Brain microvascular endothelial cell (primary cell): ENCODE measurements around the gene LILRA6.
"Not testable (repeated sequence)": the region's sequence is repeated elsewhere in the genome, so short reads cannot be mapped to it uniquely, and the experiment has no call there.

Experiments used
- DNase-seq: peaks from one replicate; pipeline ENCODE4 v3.0.0-alpha.2; 2020
- H3K27ac ChIP-seq: fragments of 250-450 bp; sonication (Bioruptor Pico); 2 replicates; pipeline ENCODE4 v1.5.1; 2020; ENCODE audit warnings: mild to moderate bottlenecking, moderate library complexity
- H3K27me3 ChIP-seq: fragments of 250-450 bp; sonication (Bioruptor Pico); replicated peaks from 2 replicates; pipeline ENCODE4 v1.5.1; 2020; ENCODE audit warnings: mild to moderate bottlenecking
- H3K36me3 ChIP-seq: fragments of 250-450 bp; sonication (Bioruptor Pico); replicated peaks from 2 replicates; pipeline ENCODE4 v1.5.1; 2020; ENCODE audit warnings: mild to moderate bottlenecking
- H3K4me3 ChIP-seq: 2 replicates; pipeline ENCODE4 v1.5.1; 2011; ENCODE audit warnings: low read depth, mild to moderate bottlenecking, control low read depth, low read length, moderate library complexity
- in situ Hi-C: cut with HindIII; loops from 2 replicates; pipeline ENCODE4 v1.10.0; 2017; ENCODE audit warnings: low sequenced_read_pairs, low pct_ligation_motif_present
- TF ChIP-seq, protein P1 (sequence below): IDR thresholded peaks from 2 replicates; pipeline ENCODE4 v1.5.1; 2011; ENCODE audit warnings: low read depth, mild to moderate bottlenecking, moderate library complexity, low read length, control low read depth, inconsistent platforms; ENCODE audit errors: missing control alignments

The LILRA6 gene

DNA sequence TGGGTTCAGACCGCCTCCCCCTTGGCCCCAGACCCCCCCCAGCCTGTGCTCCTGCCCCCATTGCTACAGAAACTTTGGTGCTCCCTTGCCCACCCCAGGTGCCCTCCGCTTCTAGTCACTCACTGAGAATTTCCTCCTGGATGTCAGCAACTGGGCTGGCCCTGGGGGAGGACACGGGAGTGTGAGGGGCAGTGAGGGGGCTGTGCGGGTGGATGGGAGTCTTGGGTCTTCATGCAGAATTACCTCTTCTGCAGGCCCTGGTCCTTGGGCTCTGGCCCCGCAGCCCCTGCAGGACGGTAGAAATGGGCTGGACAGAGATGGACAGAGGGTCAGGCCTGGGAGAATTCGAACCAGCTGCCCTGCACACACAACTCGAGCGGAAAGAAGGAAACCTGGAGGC is 9.7 kb upstream of the LILRA6 start:
- no peak overlapping the region for H3K27ac ChIP-seq
- no peaks in the 10 kb centered on the region for H3K36me3 ChIP-seq
- TF ChIP-seq, protein P1, sequence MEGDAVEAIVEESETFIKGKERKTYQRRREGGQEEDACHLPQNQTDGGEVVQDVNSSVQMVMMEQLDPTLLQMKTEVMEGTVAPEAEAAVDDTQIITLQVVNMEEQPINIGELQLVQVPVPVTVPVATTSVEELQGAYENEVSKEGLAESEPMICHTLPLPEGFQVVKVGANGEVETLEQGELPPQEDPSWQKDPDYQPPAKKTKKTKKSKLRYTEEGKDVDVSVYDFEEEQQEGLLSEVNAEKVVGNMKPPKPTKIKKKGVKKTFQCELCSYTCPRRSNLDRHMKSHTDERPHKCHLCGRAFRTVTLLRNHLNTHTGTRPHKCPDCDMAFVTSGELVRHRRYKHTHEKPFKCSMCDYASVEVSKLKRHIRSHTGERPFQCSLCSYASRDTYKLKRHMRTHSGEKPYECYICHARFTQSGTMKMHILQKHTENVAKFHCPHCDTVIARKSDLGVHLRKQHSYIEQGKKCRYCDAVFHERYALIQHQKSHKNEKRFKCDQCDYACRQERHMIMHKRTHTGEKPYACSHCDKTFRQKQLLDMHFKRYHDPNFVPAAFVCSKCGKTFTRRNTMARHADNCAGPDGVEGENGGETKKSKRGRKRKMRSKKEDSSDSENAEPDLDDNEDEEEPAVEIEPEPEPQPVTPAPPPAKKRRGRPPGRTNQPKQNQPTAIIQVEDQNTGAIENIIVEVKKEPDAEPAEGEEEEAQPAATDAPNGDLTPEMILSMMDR, result no peak
- no peak overlapping the region for H3K4me3 ChIP-seq
- no peak for DNase-seq
- in situ Hi-C loops, result no loop called here
- peaks cover 8% of the 10 kb centered on the region for H3K27me3 ChIP-seq

- H3K4me3 ChIP-seq, result no peak overlapping the region
- H3K36me3 ChIP-seq, result no peaks in the 10 kb centered on the region
- DNase-seq, result peak; percentile 22
- TF ChIP-seq, protein P1, result no peak
- no peak overlapping the region for H3K27ac ChIP-seq
- no peaks in the 10 kb centered on the region for H3K27me3 ChIP-seq
- in situ Hi-C loops, result no loop called here
Measured at GRCh38 chr19:54248016-54248601, 5.5 kb upstream of the LILRA6 start.

DNA sequence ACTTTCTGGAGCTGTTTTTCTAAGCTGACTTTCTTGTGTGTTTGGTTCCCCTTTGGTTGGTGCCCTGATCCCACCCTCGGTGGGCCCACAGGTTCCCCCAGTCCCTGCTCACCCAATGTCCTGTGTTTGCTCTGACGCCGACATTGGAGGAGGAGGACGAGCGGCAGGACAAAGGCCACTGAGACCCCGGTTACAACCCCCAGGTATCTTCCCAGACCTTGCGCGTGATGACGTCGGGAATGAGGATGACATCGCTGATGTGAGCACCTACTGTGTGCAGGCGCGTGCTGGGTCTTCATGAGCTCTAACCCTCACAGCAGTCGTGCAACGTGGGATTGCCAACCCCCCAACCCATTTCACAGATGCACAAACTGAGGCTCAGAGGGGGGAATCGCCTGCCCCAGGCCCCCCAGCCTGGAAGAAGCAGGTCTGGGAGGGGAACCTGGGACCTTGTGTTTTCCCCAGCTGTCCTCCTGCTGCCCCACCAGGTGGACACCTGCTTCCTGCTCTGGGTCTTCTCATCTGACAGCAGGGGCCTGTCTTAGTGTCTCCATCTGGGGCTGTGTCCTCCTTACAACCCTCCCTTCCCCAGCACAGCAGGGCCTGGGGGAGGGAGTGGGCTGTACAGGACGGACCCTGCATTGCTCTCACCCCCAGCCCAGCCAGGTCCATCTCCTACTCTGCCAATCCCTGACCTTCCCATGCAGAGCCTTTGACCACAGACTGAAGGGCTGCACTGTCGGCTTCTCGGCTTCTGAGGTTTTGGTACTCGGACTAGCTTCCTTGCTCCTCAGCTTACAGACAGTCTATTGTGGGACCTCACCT is 4.7 kb upstream of the LILRA6 start:
- no peak overlapping the region for H3K4me3 ChIP-seq
- no peaks in the 10 kb centered on the region for H3K27me3 ChIP-seq
- no peak for DNase-seq
- in situ Hi-C loops, result no loop called here
- TF ChIP-seq, protein P1, result no peak
- H3K27ac ChIP-seq, result no peak overlapping the region
- H3K36me3 ChIP-seq, result no peaks in the 10 kb centered on the region

- Histone ChIP-seq H3K27ac (no peak overlapping the region), H3K4me3 (no peak overlapping the region), H3K27me3 (no peaks in the 10 kb centered on the region), H3K36me3 (no peaks in the 10 kb centered on the region)
- in situ Hi-C loops, result no loop called here
- no peak for DNase-seq
- TF ChIP-seq, protein P1, result no peak
Measured at GRCh38 chr19:54245936-54246335, 3.3 kb upstream of the LILRA6 start.

- H3K27me3 ChIP-seq, H3K36me3 ChIP-seq, in situ Hi-C loops, DNase-seq, H3K27ac ChIP-seq, H3K4me3 ChIP-seq: not testable (repeated sequence)
Measured at GRCh38 chr19:54243809-54244208, 1.2 kb upstream of the LILRA6 start.

DNA sequence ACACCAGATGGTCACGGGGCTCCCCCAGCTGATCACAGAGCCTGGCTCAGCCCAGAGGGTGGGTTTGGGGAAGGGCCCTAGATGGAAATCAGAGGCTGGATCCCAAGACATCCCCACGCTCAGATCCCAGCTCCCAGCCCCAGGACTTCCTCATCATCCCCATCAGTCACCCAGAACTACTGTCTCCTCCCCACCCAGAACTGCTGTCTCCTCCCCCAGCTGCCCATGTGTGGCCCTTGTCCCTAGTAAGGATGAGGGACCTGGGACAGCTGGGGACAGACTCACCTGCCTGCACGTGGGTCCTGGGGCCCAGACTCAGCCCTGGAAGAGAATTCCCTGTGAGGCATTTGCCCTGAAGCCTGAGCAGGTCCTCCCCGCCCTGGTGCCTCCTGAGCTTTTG is 356 bp downstream of the LILRA6 start:
- H3K27ac ChIP-seq, H3K27me3 ChIP-seq, H3K4me3 ChIP-seq, H3K36me3 ChIP-seq, in situ Hi-C loops, DNase-seq: not testable (repeated sequence)

- H3K27me3 ChIP-seq, H3K4me3 ChIP-seq, DNase-seq, in situ Hi-C loops, H3K36me3 ChIP-seq, H3K27ac ChIP-seq: not testable (repeated sequence)
Measured at GRCh38 chr19:54240372-54241336, 1.9 kb downstream of the LILRA6 start.

DNA sequence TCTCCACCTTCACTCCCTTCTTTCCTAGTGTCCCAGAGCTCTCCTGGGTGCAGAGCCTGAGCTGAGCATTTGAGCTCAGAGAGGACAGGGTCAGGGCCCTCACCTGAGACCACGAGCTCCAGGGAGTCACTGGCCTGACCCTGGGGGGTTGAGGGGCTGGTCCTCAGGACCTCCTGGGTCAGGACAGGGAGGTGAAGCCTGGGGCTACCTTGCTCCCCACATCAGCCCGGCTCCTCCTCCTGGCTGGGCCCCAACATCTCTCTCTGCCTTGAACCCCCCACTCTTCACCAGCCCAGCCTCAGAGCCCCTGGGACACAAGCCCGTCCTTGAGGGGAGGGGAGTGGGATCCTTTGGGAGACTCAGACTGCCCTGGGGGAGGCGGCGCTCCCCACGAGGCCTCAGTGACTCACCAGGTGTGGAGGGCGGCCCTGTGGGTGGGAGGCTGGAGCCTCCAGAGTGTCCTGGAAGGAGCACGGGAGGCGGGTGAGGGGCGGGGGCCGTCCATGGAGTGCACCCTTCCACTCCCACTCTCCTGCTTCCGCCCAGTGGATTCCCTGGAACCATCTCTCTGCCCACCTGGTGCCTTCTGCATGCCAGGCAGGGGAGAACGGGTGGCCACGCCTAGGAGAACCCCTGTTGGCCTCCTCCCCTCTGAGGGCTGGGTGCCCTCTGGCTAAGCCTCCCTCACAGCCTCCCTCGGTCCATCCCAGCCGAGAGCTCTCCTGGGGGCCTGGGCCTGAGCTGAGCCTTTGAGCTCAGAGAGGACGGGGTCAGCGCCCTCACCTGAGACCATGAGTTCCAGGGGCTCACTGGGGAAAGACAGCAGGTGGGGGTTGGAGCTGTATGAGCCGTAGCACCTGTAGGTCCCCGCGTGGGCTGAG is 2.9 kb downstream of the LILRA6 start:
- in situ Hi-C loops, H3K4me3 ChIP-seq, H3K27ac ChIP-seq, H3K36me3 ChIP-seq, DNase-seq, H3K27me3 ChIP-seq: not testable (repeated sequence)
